Caki2 (cell line): ENCODE data around the gene CDC14A. TPM values are rescaled to one million over a fixed set of nuclear protein-coding genes. Genes with fewer than 3 reads are reported as not detected.
"Not testable (repeated sequence)": the region's sequence is repeated elsewhere in the genome, so short reads cannot be mapped to it uniquely, and the experiment has no call there.

ENCODE experiments used
- DNase-seq: peaks from one replicate; pipeline ENCODE4 v3.0.0-alpha.2; 2015; ENCODE audit warnings: low read depth
- in situ Hi-C: cut with HindIII; loops from 2 replicates; pipeline ENCODE4 v1.10.0; 2016; ENCODE audit warnings: low sequenced_read_pairs, low pct_unique_long_range_greater_than_20kb, mixed read lengths
- total RNA-seq: library from RNA; depleted of rRNA; stranded (reverse); fragments of >200 nt; shearing (Covaris generic); gene quantifications from 2 replicates; pipeline ENCODE4 v1.2.3, GENCODE V29; 2014; ENCODE audit warnings: low replicate concordance

Gene CDC14A
- total RNA-seq, 1 experiment from 2014 or later = 5.1 TPM

GRCh38 chr1:100354971-100355394 lies 2.7 kb downstream of the CDC14A start:
- in situ Hi-C loops = no loop called here
- DNase-seq = peak; percentile 58

DNA sequence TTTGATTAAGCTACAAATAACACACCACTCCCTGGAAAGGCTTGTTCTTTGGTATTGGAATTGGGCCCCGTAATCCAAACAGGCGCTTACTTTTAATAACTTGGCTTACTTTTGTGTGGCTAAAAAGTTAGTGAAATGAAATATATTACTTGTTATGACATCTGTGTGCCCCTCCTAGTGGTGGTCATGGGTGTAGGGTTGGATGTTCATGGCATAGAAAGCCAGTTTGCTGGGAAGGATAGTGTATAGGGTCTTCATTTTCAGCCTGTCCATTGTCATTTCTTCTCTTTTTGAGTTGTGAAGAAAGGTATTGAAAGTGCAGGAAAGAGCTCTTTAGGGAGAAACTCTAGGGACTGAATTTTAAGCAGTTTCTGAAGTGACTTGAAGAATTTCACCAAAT lies 5.9 kb downstream of the CDC14A start:
- no peak for DNase-seq
- in situ Hi-C loops = no loop called here

DNA sequence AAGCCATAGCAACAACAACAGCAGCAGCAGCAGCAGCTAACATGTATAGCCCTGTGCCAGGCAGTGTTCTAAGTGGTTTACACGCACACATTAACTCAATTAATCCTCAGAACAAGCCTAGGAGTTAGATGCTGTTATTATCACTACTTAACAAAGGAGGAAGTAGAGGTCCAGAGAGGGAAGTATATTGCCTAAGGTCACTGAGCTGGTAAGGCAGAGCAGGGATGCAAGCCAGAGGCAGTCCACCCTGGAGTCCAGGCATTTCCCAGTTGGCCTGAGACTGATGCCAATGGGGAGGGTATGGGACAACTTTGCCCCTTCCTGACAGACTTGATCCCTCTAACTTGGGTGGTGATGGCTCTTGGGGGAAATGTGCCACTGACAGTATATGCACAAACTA lies 6.8 kb downstream of the CDC14A start:
- no peak for DNase-seq

DNA sequence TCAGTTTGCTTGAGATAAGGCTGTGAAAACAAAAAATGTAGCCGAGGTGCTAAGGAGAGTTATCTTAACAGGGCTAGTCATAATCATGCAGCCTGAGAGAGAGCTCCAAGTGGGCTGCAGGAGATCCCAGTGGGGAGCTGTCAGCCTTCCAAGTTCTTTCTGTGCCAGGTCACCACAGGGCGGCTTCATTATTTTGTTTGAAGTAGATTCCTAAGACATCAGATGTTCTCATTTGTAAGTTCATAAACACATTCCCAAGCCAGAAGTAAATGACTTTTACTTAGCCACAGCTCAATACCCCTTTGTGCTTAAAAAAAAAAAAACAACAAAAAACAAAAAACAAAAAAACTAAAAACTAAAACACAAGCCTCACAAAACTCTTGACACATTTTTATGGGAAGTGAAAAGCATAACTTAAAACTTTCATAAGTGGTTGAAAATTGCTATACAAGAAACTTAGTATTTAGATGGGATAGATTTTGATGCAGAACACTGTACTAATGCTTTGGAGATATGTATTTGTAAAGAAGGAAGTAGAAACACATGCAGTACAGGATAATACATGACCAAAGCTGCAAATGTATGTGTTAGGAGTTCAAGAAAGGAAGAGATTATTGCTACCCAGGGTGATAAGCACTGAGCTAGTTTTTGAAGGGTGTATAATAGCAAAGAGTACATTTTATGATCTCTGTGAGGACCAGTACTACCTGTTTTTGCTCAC lies 8.6 kb downstream of the CDC14A start:
- in situ Hi-C loops = no loop called here
- peak; percentile 16 for DNase-seq

More for the DNA sequence above, 6.8 kb downstream of the CDC14A start:
- in situ Hi-C loops = no loop called here

- in situ Hi-C loops = no loop called here
- no peak for DNase-seq
These were observed 9.3 kb downstream of the CDC14A start for GRCh38 chr1:100361511-100362089.

DNA sequence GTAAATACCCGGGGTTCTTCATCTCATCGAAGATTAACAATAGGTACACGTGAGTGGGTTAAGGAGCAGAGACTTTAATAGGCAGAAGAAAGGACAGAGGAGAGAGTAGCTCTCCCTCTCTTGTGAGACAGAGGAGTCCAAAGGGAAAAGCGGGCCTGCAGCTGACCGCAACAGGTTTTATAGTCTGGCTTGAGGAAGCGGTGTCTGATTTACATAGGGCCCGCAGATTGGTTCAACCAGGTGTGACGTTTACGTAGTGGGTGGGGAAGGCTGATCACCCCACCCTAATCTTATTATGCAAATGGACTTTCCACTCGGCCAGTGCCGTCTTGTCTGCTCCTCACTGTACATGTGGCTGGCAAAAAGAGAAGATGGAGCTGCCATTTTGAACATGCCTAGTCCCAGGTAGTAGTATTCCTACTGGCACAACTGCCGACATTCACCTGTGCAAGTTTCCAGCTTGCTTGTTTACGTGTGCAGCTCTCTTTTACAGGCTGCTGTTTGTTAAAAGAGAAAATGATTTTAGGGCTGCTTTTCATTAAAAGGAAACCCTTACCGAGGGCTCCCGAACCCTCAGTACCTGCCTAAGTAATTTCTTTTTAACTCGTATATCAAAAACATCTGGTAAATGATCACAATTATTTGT lies 10.6 kb downstream of the CDC14A start:
- peak; percentile 95 for DNase-seq

DNA sequence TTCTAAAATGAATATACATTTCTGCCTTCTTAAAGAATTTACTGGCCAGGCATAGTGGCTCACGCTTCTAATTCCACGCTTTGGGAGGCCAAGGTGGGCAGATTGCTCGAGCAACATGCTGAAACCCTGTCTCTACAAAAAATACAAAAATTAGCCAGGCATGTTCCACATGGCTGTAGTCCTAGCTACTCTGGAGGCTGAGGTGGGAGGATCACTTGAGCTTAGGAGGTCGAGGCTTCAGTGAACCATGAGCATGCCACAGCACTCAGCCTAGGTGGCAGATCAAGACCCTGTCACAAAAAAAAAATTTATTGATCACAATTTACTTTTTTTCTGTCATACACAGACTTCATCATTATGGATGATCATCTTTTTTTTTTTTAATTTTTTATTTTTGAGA lies 11.5 kb downstream of the CDC14A start:
- in situ Hi-C loops = no loop called here
- no peak for DNase-seq

More for the DNA sequence above, 10.6 kb downstream of the CDC14A start:
- in situ Hi-C loops = no loop called here

- in situ Hi-C loops = no loop called here
- no peak for DNase-seq
These were observed 12.4 kb downstream of the CDC14A start for GRCh38 chr1:100364697-100365096.

GRCh38 chr1:100366209-100366525 lies 13.9 kb downstream of the CDC14A start:
- DNase-seq = no peak
- in situ Hi-C loops = no loop called here

DNA sequence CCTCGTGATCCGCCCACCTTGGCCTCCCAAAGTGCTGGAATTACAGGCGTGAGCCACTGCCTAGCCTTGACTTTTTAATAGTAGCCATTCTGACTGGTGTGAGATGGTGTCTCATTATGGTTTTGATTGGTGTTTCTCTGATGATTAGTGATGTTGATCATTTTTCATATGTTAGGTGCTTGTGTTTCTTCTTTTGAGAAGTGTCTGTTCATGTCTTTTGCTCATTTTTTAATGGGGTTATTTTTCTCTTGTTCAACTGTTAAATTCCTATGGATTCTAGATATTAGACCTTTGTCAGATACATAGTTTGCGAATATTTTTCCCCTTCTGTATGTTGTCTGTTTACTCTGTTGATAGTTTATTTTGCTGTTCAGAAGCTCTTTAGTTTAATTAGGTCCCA lies 17.0 kb downstream of the CDC14A start:
- DNase-seq, in situ Hi-C loops: not testable (repeated sequence)

DNA sequence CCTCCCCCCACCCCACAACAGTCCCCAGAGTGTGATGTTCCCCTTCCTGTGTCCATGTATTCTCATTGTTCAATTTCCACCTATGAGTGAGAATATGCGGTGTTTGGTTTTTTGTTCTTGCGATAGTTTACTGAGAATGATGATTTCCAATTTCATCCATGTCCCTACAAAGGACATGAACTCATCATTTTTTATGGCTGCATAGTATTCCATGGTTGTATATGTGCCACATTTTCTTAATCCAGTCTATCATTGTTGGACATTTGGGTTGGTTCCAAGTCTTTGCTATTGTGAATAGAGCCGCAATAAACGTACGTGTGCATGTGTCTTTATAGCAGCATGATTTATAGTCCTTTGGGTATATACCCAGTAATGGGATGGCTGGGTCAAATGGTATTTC lies 21.6 kb downstream of the CDC14A start:
- in situ Hi-C loops, DNase-seq: not testable (repeated sequence)

GRCh38 chr1:100376890-100377289 lies 24.6 kb downstream of the CDC14A start:
- in situ Hi-C loops, DNase-seq: not testable (repeated sequence)

- no peak for DNase-seq
- in situ Hi-C loops = no loop called here
These were observed 25.5 kb downstream of the CDC14A start for GRCh38 chr1:100377590-100378361.

DNA sequence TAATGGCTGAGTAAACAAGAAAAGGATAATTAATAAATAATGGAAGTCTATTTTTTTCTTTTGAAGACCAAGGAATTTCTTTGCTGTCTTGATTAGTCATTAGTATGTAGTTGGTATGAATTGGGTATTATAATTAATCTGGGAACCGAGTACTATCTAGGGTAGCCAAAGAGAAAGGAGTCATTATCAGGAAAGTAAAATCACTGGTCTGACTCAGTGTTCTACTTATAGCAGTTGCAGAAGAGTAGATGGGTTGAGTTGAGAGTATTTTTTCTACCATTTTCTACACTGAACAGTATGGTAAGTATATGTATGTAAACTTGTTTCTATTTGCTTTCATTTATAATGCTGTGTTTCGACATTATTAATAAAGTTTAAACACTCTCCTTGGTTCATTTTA lies 26.6 kb downstream of the CDC14A start:
- DNase-seq = no peak
- in situ Hi-C loops = no loop called here

GRCh38 chr1:100380635-100381034 lies 28.3 kb downstream of the CDC14A start:
- in situ Hi-C loops = no loop called here
- no peak for DNase-seq

DNA sequence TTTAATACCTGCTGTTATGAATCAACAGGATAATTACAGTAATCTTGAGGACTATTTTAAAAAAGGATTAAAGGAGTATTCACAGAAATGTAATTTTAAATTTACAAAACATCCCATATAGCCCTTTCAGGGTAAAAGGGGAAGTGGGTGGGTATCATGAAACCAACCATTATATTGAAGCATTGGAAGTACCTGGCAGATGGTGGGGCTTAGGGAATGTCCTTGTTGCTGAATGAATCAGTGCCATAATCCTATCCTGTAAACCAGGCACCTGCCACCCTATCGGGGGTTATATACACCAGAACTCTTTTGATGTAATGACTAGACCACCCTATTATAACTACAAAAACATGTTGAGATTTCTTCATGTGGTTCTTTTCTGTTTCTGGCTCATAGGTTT lies 30.4 kb downstream of the CDC14A start:
- no peak for DNase-seq
- in situ Hi-C loops = no loop called here

DNA sequence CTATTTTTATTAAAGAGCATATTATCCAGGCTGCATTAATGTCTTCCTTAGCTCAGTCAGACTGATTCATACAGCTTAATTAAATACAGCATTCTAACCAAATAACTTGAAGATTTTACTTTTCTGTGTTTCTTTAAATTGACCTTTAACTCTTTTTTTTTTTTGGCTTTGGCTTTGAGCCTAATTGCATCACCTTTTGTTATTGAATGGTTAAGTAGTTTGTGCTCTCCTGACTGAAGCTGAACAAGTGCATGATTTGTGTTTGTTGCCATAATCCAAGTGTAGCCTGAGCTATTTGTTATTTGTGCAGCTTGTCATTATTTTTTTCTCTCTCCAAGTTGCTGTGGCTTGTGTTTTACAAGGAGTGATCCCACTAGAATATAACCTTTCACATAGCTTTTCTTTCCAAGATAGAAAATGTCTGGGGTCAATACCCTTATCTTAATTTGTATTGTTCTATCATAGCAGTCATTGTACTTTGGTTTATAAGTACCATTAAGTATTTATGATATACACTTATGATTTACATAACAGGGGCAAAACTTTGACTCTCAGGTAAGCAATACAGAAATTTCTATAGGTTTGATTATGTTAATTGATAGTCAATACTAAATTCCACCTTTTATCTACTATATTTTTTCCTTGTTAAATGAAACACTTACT lies 31.6 kb downstream of the CDC14A start:
- in situ Hi-C loops = no loop called here

DNA sequence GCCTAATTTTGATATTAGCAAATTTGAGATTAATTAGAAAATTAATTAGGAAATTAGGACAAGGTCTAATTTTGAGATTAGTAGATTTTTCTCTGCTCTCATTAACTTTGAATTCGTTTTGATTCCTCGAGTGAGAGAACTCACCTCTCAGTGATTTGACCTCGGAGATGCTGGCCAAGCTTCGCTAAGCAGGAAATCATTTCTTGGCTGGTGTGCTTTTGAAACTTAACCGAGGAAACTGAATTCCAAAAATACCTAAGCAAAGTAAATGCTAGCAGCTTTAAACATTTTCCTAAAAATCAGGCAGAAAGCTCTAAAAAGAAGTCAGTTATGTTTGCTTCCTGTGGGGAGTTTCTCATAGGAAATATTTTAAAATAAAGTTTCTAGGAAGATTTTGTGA lies 34.9 kb downstream of the CDC14A start:
- in situ Hi-C loops = no loop called here
- no peak for DNase-seq

More for the DNA sequence above, 31.6 kb downstream of the CDC14A start:
- DNase-seq = no peak
